Psoas muscle (tissue), 8 donors: ENCODE measurements around the gene IL36B. TPM values are rescaled to one million over a fixed set of nuclear protein-coding genes. Genes with fewer than 3 reads are reported as not detected.

Experiments
- ATAC-seq, 4 donors: fragments of 200-7000 bp; cut with Tn5 transposase; one replicate each; pipeline ENCODE4 v1.9.1; 2020; ENCODE audit warnings: moderate library complexity in 3 of 4, mild to moderate bottlenecking in 2 of 4
- DNase-seq, 2 donors: peaks; one replicate each; pipeline ENCODE4 v3.0.0-alpha.2; 2020
- H3K27ac ChIP-seq: fragments of 200-600 bp; one replicate; pipeline ENCODE4 v1.8.0; 2022
- H3K27me3 ChIP-seq, 3 donors: fragments of 200-600 bp in 1 of 3; one replicate each; pipeline versions ENCODE4 v1.6.1 to v1.8.0; 2013 to 2022; ENCODE audit warnings: low read length in 2 of 3, mild to moderate bottlenecking in 2 of 3, moderate library complexity in 1 of 3; ENCODE audit not compliant: insufficient read depth in 3 of 3
- H3K36me3 ChIP-seq, 2 donors: fragments of 200-600 bp in 1 of 2; one replicate each; pipeline versions ENCODE4 v1.6.1 to v1.8.0; 2013 to 2022; ENCODE audit warnings: low read depth in 1 of 2, mild to moderate bottlenecking in 1 of 2, moderate library complexity in 1 of 2; ENCODE audit not compliant: insufficient read depth in 1 of 2
- H3K4me1 ChIP-seq: fragments of 200-600 bp; one replicate; pipeline ENCODE4 v1.8.0; 2022
- H3K4me3 ChIP-seq: fragments of 200-600 bp; one replicate; pipeline ENCODE4 v1.8.0; 2022; ENCODE audit warnings: mild to moderate bottlenecking
- H3K9me3 ChIP-seq: fragments of 200-600 bp; one replicate; pipeline ENCODE4 v1.8.0; 2022
- CTCF ChIP-seq: fragments of 200-600 bp; IDR thresholded peaks from one replicate; pipeline ENCODE4 v1.8.0; 2022; ENCODE audit warnings: antibody characterized with exemption
- WGBS, 3 donors: extraction: QIAGEN DNeasy Blood & Tissue Kit; methylation state at CpG; one replicate each; pipeline versions ENCODE4 v1.1.6 to v1.1.7; 2013; 5-methylcytosine and 5-hydroxymethylcytosine counted together
- intact Hi-C, 2 donors: fragments of 100-400 bp; cut with DNase I; formaldehyde crosslinking; loops; one replicate each; pipeline versions ENCODE4 v1.11.0 to v1.14.2; 2022
- polyA plus RNA-seq, 3 donors: library from polyadenylated mRNA; stranded (reverse); fragments of 200-250 nt; gene quantifications; one replicate each; pipeline ENCODE4 v1.2.3, GENCODE V29; 2013
- total RNA-seq, 4 donors: library from RNA; stranded (reverse); fragmentation: NEBNext Ultra II Directional in 2 of 4; extraction: Animal tissue kit (Norgen Biotek cat#: 25700) in 2 of 4; gene quantifications; one replicate each; pipeline versions ENCODE4 v1.2.1 to v1.2.4, GENCODE V29; 2021 to 2023
- donor health status: healthy with polysubstance abuse.
- donor health status: DM: no; HTN: no; CAD: no; lungs with moderate emphysema.
- donor health status: Bipolar disorder and iron deficiency.
- donor health status: healthy.
- donor health status: DM: yes; HTN: yes; CAD: no.
- donor health status: DM: no; HTN: no; CAD: no.
- donor health status: DM: no; HTN: no; CAD: no.
- donor health status: DM: yes; HTN: yes; CAD: no.

IL36B gene
- total and polyA plus RNA-seq, 7 donors = not detected

GRCh38 chr2:112993831-112994230 is 58.8 kb downstream of the IL36B start:
- DNase-seq (no peak), ATAC-seq (no peak)
- H3K4me3 ChIP-seq = no peak overlapping the region
- no peak for TF ChIP-seq CTCF
- peaks cover 18% of the 10 kb centered on the region for H3K9me3 ChIP-seq
- no peaks in the 10 kb centered on the region for H3K36me3 ChIP-seq
- intact Hi-C loops = no loop called here
- H3K4me1 ChIP-seq = no peaks in the 10 kb centered on the region
- peaks cover 0 to 3% (median 0%) of the 10 kb centered on the region in 3 donors for H3K27me3 ChIP-seq
- no peak overlapping the region for H3K27ac ChIP-seq

DNA sequence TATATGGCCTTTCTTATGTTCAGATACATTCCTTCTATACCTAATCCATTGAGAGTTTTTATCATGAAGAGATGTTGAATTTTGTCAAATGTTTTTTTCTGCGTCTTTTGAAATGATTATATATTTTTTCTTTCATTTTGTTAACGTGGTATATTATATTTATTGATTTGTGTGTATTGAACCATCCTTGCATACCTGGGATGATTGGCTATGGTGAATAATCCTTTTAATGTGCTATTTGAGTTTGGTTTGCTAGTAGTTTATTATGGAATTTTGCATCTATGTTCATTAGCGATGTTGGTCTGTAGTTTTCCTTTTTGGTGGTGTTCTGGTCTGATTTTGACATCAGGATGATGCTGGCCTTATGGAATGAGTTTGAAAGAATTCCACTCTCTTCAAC is 63.1 kb downstream of the IL36B start:
- no peak overlapping the region for H3K27ac ChIP-seq
- H3K27me3 ChIP-seq = peaks cover 0 to 2% (median 0%) of the 10 kb centered on the region in 3 donors
- ATAC-seq (no peak), DNase-seq (no peak)
- H3K36me3 ChIP-seq = no peaks in the 10 kb centered on the region
- H3K9me3 ChIP-seq = peaks cover 18% of the 10 kb centered on the region
- WGBS, 3 donors = 71 to 87% (median 74%) methylated on average over 3 of the region's 3 CpGs
- H3K4me1 ChIP-seq = no peaks in the 10 kb centered on the region
- TF ChIP-seq CTCF = no peak
- H3K4me3 ChIP-seq = no peak overlapping the region
- intact Hi-C loops = no loop called here

GRCh38 chr2:112985090-112985489 is 67.6 kb downstream of the IL36B start:
- TF ChIP-seq CTCF = no peak
- no peak overlapping the region for H3K27ac ChIP-seq
- DNase-seq (no peak), ATAC-seq (no peak)
- no peaks in the 10 kb centered on the region for H3K4me1 ChIP-seq
- H3K36me3 ChIP-seq = no peaks in the 10 kb centered on the region
- H3K9me3 ChIP-seq = no peaks in the 10 kb centered on the region
- WGBS, 3 donors = 76 to 84% (median 83%) methylated on average over 5 of the region's 5 CpGs
- H3K27me3 ChIP-seq = no peaks in the 10 kb centered on the region
- H3K4me3 ChIP-seq = no peak overlapping the region
- intact Hi-C loops = no loop called here

DNA sequence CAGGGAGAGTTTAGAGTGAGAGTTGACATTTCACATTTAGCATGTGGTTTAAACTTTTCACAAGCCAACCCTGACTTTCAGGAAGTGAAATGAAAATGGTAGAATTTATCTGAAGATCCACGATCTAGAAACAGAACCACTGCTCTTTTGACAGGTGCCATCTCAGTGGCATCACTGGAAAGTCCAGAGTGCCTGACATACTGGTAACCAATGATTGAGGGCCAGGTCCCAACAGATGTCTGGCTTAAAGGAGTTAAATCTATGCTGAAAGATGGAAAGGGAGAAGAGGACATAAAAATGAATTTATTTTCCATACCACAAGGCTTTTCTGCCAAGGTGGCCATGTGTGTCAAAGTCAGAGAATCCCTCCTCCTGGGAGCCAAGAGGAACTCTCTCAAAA is 72.1 kb downstream of the IL36B start:
- no peak overlapping the region for H3K27ac ChIP-seq

More for the DNA sequence above, 72.1 kb downstream of the IL36B start:
- Histone ChIP-seq H3K4me3 (no peak overlapping the region), H3K36me3 (no peaks in the 10 kb centered on the region), H3K27me3 (no peaks in the 10 kb centered on the region), H3K4me1 (no peaks in the 10 kb centered on the region), H3K9me3 (no peaks in the 10 kb centered on the region)
- WGBS, 3 donors = 42 to 56% (median 47%) methylated on average over 1 of the region's 1 CpG
- ATAC-seq (no peak), DNase-seq (no peak)
- intact Hi-C loops = no loop called here
- TF ChIP-seq CTCF = no peak
